Measurements from ENCODE around the gene COL27A1. TPM values are rescaled to one million over a fixed set of nuclear protein-coding genes. Genes with fewer than 3 reads are reported as not detected.

The COL27A1 gene
- total RNA-seq, 1 donor from 2014 or later = 61.4 TPM

DNA sequence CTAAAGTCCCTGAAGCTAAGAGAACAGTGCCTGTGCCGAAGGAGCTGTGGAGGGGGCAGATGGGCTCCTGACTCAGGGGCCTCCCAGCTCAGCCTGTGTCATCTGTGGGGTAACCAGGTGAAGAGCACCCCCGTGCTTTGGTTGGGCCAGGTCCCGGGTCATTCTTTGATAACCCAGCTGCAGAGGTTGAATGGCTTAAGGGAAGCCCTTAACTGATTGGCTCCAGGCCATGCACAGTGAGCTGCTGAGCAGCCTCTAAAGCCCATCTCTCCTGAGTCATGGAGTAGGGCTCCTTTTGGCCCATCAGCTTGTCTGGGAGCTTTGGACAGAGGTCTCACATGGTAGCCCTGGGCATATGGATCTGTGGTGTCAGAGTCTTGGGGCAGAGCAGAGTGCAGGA is 28.7 kb downstream of the COL27A1 start:
- TF ChIP-seq, protein P1, sequence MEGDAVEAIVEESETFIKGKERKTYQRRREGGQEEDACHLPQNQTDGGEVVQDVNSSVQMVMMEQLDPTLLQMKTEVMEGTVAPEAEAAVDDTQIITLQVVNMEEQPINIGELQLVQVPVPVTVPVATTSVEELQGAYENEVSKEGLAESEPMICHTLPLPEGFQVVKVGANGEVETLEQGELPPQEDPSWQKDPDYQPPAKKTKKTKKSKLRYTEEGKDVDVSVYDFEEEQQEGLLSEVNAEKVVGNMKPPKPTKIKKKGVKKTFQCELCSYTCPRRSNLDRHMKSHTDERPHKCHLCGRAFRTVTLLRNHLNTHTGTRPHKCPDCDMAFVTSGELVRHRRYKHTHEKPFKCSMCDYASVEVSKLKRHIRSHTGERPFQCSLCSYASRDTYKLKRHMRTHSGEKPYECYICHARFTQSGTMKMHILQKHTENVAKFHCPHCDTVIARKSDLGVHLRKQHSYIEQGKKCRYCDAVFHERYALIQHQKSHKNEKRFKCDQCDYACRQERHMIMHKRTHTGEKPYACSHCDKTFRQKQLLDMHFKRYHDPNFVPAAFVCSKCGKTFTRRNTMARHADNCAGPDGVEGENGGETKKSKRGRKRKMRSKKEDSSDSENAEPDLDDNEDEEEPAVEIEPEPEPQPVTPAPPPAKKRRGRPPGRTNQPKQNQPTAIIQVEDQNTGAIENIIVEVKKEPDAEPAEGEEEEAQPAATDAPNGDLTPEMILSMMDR (IDR thresholded peaks at IDR 0.05; ENCODE audit: unreplicated experiment) = no peak
- Mint-ChIP-seq H3K4me3 (ENCODE audit: unreplicated experiment) (no peak overlapping the region), H3K36me3 (ENCODE audit: low read depth, unreplicated experiment) (peaks cover 58% of the 10 kb centered on the region), H3K27me3 (ENCODE audit: unreplicated experiment) (peaks cover 3% of the 10 kb centered on the region), H3K9me3 (ENCODE audit: unreplicated experiment) (no peaks in the 10 kb centered on the region), H3K27ac (ENCODE audit: unreplicated experiment) (no peak overlapping the region), H3K4me1 (ENCODE audit: unreplicated experiment) (peaks cover 5% of the 10 kb centered on the region)
- DNase-seq (ENCODE audit: low spot score) = no peak

DNA sequence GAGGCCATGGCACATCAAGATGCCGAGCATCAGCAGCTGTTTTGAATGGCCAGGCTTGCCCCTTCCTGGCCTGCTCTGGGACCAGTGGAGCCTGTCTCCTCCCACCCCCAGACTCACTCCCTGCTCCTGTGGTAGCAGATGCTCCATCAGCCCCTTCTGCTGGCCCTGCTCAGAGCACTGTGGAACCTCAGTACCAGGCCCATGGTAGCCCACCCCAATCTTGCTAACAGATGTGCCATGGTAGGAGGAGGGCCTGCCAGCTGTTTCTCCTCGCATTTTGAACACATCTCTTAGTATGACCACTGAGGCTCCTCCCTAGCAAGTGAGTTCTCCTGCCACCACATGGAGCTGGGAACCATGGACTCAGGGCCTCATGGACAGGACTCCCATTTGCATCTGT is 29.5 kb downstream of the COL27A1 start:
- Mint-ChIP-seq H3K4me1 (ENCODE audit: unreplicated experiment) (peaks cover 5% of the 10 kb centered on the region), H3K27ac (ENCODE audit: unreplicated experiment) (no peak overlapping the region), H3K4me3 (ENCODE audit: unreplicated experiment) (peak overlapping the region; percentile 42), H3K27me3 (ENCODE audit: unreplicated experiment) (peaks cover 1% of the 10 kb centered on the region), H3K36me3 (ENCODE audit: low read depth, unreplicated experiment) (peaks cover 56% of the 10 kb centered on the region), H3K9me3 (ENCODE audit: unreplicated experiment) (no peaks in the 10 kb centered on the region)
- TF ChIP-seq, protein P1 (IDR thresholded peaks at IDR 0.05; ENCODE audit: unreplicated experiment) = no peak
- DNase-seq (ENCODE audit: low spot score) = no peak

DNA sequence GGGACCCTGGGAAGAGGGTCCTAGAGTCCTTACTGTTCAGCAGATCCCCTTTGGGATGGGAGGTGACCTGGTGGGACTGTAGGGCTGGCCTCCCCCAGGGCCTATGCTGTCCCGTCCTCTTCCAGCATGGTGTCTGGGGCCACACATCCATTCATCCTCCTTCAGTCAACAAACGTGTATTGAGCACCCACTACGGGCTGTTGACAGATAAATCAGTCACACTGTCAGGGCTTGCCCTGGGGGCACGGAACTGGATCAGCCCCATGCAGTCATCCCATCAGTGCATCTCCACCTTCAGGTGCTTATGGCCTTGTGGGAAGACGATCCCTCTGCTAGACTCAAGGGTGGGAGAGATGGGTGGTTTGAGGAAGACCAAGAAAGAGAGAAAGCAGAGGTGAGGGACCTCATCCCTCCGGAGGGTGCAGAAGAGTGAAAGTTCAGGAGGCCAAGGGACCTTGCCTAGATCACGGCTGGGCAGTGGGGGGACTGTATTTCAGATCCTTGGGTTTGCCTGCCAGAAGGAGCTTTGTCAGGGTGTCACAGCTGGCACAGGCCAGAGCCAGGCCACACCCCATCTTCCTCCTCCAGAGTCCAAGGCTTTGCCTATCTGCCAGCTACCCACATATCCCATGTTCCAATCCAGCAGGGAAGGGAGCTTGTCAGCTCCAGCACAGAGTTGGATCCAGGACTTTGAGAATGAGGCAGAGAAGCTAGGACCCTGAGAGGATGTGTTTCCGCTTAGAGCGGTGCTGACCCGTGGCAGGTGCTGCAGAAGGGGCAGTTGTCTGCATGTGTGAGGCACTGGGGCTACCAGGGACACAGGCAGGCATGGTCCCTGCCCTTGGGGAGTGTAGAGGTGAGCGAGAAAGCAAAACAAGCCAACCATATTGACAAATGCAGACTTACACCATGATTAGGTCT is 30.5 kb downstream of the COL27A1 start:
- peaks cover 1% of the 10 kb centered on the region for H3K27me3 Mint-ChIP-seq (ENCODE audit: unreplicated experiment)
- H3K27ac Mint-ChIP-seq (ENCODE audit: unreplicated experiment) = peak overlapping the region; percentile 32
- H3K4me3 Mint-ChIP-seq (ENCODE audit: unreplicated experiment) = peak overlapping the region; percentile 66
- H3K4me1 Mint-ChIP-seq (ENCODE audit: unreplicated experiment) = peaks cover 5% of the 10 kb centered on the region
- TF ChIP-seq, protein P1 (IDR thresholded peaks at IDR 0.05; ENCODE audit: unreplicated experiment) = no peak
- no peak for DNase-seq (ENCODE audit: low spot score)
- peaks cover 61% of the 10 kb centered on the region for H3K36me3 Mint-ChIP-seq (ENCODE audit: low read depth, unreplicated experiment)
- H3K9me3 Mint-ChIP-seq (ENCODE audit: unreplicated experiment) = no peaks in the 10 kb centered on the region

DNA sequence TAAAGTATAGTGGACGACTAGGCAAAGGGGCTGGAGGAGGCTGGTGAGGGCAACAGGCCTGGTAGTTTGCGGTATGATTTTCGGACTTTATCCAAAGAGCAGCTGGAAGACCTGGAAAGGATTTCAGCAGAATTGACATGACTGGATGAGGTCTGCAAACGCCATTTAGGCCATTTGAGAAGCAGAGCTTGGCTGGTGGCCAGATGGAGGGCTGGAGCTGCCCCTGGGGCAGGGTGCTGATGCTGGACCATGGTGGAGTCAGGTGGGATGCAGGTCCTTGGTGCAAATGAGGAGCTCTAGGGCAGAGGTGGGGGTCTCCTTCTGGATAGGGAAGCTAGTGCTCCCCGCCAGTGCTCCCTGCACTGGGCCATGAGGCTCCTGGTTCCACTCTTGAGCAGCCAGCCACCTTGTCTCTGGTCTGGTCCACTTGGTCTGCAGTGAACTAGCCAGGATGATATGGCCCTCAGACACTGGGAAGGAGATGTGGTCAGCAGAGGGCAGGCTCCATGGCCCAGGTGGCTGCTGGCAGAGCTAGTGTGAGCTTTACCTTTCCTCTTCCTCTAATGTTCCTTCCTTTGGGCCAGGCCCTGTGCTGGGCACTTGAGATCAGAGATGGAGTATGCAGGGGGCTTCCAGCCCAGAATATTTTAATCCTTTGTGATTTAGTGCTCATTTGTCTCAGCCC is 31.4 kb downstream of the COL27A1 start:
- H3K4me3 Mint-ChIP-seq (ENCODE audit: unreplicated experiment) = no peak overlapping the region
- H3K27me3 Mint-ChIP-seq (ENCODE audit: unreplicated experiment) = peaks cover 3% of the 10 kb centered on the region
- peaks cover 68% of the 10 kb centered on the region for H3K36me3 Mint-ChIP-seq (ENCODE audit: low read depth, unreplicated experiment)
- no peaks in the 10 kb centered on the region for H3K9me3 Mint-ChIP-seq (ENCODE audit: unreplicated experiment)
- no peaks in the 10 kb centered on the region for H3K4me1 Mint-ChIP-seq (ENCODE audit: unreplicated experiment)
- TF ChIP-seq, protein P1 (IDR thresholded peaks at IDR 0.05; ENCODE audit: unreplicated experiment) = no peak
- H3K27ac Mint-ChIP-seq (ENCODE audit: unreplicated experiment) = no peak overlapping the region
- no peak for DNase-seq (ENCODE audit: low spot score)

DNA sequence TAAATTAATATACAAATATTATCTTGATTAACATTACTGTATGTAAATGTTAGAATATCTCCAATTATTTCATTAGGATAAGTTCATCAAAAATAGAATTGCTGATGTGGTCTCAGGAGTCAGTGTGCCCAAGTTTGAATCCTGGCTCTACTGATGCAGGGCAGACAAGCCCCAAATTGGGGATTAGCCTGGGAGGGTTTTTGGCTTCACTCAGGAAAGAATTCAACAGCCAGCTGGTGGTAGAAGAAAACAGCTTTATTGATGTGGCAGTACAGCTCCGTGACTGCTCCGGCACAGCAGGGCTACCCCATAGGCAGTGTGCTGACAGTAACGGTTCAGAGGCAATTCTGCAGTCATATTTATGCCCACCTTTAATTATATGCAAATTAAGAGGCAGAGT is 32.5 kb downstream of the COL27A1 start:
- Mint-ChIP-seq H3K9me3 (ENCODE audit: unreplicated experiment) (no peaks in the 10 kb centered on the region), H3K4me3 (ENCODE audit: unreplicated experiment) (no peak overlapping the region), H3K4me1 (ENCODE audit: unreplicated experiment) (no peaks in the 10 kb centered on the region), H3K36me3 (ENCODE audit: low read depth, unreplicated experiment) (peaks cover 64% of the 10 kb centered on the region), H3K27ac (ENCODE audit: unreplicated experiment) (no peak overlapping the region), H3K27me3 (ENCODE audit: unreplicated experiment) (peaks cover 3% of the 10 kb centered on the region)
- no peak for DNase-seq (ENCODE audit: low spot score)
- TF ChIP-seq, protein P1 (IDR thresholded peaks at IDR 0.05; ENCODE audit: unreplicated experiment) = no peak

Measured in endothelial cell (in vitro differentiated cells).